Fibroblast of skin of right quadriceps (primary cell): ENCODE data around the gene SCYL1.

Experiments used
- DNase-seq: peaks from one replicate; pipeline ENCODE4 v3.0.0-alpha.2; 2013

Gene SCYL1

DNA sequence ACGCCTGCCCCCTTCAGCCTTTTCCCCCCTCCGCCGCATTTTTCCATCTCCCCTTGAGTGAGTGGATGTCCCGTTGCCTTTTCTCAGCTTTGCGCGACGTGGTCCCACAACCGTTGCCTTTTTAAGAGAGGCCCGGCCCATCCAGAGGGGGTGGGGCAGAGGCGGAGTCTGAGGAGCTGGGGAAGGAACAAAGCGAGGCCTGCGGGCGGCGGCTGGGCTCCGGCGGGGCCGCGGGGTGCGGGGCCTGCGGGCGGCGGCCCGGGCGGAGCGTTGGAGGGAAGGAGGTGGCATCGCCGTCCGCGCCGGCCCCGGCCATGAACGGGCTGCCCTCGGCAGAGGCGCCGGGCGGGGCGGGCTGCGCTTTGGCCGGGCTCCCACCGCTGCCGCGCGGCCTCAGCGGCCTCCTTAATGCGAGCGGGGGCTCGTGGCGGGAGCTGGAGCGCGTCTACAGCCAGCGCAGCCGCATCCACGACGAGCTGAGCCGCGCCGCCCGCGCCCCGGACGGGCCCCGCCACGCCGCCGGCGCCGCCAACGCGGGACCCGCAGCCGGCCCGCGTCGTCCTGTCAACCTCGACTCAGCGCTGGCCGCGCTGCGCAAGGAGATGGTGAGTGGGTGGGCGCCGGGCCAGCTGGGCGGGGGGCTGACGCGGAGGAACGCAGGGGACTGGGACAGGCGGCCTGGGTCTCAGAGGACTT, 47.6 kb downstream of the SCYL1 start, which contains the start of gene FAM89B:
Gene FAM89B (plus strand): TSS at position 183 of the 696 bp plus-strand sequence. CDS start 132 bp downstream, at position 315.
- DNase-seq, result peak; percentile 87

DNA sequence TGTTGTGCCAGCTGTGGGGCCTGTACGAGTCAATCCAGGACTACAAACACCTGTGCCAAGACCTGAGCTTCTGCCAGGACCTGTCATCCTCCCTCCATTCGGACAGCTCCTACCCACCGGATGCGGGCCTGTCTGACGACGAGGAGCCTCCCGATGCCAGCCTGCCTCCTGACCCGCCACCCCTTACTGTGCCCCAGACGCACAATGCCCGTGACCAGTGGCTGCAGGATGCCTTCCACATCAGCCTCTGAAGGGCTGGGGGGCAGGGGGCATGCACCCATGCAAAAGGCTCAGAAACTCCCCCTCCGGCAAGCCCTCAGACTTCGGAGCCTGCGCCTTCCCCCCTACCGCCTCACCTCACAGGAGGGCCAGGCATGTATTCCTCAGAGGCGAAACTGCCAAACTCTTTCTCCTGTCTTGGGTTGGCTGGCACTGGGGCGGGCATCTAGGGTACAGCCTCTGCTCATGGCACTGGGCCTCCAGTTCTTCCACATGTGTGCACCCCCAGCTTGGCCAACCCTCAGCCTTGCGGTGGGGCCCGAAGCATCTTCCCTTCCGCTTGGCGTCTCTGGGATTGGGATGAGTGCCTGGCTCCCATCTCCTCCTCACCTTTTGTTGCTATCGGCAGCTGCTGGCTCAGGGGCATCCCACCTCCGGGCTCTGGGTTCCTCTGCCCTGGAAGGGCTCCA, 48.7 kb downstream of the SCYL1 start:
- DNase-seq, result no peak

DNA sequence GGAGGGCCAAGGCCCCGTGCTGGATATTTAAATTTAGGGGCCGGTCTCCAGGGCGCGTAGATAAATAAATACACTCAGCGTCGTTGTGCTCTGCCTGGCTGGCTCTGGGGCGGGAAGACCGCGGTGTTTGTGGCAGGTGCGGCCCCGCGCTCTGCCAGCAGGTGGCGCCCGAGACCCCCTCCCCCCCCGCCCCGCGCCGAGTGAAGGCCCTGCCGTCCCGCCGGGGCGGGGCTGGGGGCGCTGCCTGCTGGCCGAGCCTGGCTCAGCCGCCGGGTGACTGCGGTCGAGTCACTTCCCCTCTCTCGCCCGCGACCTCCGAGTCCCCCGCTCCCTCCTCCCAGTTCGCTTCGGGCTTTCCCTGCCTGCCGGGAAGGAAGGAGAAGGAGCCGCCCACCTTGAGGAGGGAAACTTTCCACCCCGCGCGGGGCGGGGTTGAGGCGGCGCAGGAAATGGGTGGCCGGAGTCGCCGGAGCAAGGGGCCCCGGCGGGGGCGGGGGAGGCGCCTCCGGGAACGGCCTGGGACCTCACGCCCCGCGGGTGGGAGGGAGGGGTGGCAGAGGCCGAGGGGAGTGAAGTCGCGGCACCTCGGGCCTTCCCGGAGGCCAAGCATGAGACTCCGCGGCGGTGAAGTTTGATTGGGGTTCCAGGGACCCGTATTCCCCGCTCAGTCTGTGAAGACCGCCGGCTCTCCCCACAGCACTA, 49.4 kb downstream of the SCYL1 start:
- DNase-seq, result peak; percentile 94

DNA sequence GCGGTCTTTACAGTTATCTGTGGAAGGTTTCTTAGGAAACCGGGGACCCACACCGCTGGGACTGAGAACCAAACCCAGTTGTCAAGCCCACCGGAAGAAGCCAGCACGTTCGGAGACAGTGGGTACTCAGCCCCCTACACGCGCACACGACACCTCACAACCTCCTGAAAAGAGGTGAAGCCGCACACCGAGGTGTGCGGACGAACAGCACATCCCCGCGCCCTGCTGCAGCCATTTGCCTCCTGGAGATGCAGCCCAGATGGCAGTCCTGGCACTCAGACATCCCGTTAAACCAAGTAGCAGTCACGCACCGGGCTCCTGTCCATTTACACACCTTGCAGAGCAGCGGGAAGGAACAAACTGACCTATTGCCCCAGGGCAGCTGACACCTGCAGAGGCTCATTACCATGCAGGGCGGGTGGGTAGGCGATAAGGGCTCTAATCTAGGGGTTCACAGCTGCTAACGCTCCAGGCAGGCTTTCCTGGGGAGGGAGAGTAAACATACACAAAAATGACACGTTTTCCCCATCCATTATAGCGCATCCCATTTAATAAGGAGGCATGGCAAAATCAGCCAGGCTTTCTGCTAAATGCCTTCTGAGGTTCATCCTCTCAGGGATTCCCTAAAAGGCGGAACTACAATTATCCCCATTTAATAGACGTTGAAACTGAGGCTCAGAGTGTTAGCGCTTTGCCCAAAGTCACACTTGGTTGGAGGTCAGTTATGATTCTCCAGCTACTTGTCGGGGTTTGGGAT, 50.1 kb downstream of the SCYL1 start:
- no peak for DNase-seq

DNA sequence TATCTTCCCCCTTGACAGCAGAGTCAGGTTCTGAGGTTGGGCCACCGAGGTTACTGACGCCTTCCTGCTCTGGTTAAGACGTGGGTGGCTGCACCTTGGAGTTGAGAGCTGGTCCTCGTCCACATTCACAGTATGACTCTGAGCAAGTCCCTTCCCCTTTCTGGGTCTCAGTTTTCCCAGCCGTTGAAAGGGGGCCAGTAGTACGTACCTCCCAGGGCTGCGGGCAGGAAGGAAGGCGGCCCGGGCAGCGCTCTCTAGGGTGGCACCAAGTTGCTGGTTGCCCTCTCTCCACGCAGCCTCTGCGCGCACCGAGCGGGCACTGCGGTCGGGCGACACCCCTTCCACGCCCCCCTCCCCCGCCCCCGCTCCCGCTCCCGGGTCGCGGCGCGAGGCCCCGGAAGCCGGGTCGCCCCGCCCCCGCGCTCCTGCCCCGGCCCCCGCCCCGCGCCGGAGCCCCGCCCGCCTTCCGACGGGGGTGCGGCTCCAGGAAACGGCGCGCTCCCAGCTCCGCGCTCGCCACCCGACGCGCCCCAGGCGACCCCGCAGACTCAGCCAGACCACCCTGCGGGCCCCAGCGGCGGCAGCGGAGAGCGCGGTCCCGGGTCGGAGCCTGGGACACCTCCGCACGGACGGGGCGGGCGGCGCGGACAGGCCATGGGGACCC, 50.8 kb downstream of the SCYL1 start, which contains the start of gene EHBP1L1:
Gene EHBP1L1 (plus strand): TSS at position 486 of the 664 bp plus-strand sequence. CDS start 250 bp downstream, outside the sequence.
- DNase-seq, result no peak

DNA sequence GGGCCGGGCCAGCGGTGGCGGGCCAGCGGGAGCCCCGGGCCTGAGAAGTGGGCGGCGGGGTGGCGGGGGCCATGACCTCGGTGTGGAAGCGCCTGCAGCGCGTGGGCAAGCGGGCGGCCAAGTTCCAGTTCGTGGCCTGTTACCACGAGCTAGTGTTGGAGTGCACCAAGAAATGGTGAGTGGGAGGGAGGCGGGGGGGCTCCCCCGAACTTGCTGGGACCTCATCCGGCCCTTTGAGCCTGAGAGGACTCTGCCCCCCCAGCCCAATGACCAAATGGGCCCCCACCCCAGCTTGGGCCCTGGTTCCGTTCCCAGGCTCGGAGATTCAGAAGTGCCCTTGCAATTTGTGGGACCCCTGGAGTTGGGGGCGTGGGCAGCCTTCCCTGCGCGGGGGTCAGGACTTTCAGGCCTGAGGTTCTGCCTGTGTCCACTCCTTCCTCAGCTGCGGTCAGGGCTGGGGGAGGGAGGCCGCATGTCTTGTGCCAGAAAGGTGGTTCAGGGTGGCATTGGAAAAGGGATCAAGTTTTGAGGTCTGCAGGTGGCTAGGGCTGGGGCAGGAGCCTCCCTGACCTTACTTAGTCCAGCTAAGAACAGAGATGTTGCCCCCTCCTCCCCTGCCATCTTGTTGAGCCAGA, 51.5 kb downstream of the SCYL1 start:
- no peak for DNase-seq

DNA sequence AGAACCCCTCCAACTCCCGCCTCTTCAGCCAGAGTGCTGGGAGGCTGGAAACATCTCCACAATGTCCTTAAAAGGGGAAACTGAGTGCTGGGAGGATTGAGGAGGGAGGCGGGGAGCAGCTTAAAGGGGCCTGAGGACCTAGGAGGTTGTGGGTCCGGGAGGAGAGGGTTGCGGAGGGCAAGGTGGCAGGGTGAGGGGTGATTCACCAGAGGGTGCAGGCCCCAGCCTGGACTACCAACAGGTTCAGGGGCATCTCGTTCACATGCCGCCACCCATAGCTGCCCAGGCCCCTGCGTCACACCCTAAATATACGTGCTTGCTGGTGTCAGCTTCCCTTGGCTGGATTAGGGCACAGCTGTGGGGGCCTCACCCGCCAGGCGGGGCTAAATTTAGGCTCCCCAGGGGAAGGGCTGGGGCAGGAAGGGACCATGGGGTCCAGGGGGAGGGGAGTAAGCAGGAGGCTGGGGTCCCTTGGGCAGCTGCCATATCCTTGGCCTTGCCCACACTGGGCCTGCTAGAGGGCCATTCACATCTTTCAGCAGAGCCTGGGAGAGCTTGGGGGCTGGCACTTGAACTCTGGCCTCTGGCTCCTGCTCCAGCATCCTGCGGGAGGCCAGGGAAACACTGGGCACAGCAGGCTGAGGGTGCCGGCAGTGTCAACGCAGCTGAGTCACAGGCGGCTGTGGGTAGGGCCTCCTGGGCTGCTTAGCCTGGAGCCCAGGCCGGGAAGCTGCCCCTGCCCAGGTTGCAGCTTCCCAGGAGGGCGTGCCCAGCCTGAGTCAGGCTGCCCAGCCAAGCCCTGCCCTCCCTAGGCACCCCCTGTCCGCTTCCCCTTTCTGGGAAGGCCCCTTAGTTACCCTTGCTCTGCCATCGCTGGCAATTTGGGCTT, 52.2 kb downstream of the SCYL1 start:
- DNase-seq, result peak; percentile 43

DNA sequence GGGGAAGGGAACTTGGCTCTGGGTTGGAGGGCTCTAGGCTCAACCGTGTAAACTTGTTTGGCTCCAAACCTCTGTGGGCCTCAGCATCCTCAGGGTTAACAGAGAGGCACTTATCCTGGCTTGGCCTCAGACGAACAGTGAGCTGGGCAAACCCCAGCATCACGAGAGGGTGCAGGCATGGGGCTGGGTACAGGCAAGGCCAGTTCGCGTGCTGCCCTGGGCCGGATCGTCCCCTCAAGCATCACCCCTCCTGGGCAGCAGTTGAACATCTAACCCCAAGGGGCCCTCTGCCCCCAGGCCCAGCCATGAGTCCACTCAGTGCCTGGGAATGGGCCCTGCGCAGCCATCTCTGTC, 52.9 kb downstream of the SCYL1 start:
- no peak for DNase-seq

DNA sequence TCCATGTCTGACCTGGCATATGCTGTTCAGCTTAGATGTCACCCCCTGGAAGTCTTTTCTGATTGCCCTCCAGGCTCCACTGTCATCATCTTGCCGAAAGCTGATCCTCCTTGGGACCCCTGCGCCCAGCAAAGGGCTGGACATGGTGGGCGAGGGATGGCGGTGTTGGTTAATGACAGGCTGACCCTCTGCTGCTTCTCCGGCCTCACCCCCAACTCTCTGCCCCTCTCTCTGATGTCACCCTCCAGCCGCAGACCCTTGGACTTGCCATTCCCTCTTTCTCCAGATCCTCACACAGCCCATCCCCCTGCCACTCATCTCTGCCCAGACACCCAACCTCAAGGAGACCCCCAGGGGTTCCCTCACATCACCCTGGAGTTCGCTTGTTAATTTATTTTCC, 53.3 kb downstream of the SCYL1 start:
- DNase-seq, result no peak

DNA sequence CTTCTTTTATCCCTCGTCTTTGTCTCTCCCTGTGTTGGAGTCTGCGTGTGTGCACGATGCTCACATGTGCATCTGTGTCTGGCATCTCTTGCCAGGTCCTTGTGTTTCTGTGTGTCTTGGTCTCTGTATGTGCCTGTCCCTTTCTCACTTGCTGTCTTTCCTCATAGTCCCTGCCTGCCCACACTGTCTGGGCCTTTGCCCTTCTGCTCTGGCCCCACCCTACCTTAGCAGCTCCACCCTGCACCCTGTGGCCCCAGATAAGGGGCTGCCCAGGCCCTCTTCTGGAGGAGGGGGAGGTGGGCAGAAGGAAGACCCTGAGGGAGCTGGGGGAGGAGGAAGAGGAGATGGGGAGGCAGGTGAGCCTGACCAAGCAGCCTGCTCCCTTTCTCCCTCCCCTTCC, 53.8 kb downstream of the SCYL1 start:
- no peak for DNase-seq

DNA sequence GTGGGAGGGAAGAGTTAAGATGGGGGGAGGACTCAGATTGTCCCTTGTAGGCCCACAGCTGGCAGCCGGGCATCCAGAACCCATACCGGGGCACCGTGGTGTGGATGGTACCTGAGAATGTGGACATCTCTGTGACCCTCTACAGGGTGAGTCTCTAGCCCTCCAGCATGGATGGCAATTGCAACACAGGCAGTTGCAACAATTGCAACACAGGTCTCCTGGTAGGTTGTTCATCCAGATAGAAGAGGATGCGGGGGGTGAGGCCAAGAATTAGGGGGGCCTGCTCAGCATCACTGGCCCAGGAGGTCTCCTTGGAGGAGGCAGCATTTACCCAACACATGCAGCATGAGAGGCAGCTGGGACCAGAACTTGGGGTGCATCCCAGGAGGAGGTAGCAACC, 54.4 kb downstream of the SCYL1 start:
- no peak for DNase-seq

DNA sequence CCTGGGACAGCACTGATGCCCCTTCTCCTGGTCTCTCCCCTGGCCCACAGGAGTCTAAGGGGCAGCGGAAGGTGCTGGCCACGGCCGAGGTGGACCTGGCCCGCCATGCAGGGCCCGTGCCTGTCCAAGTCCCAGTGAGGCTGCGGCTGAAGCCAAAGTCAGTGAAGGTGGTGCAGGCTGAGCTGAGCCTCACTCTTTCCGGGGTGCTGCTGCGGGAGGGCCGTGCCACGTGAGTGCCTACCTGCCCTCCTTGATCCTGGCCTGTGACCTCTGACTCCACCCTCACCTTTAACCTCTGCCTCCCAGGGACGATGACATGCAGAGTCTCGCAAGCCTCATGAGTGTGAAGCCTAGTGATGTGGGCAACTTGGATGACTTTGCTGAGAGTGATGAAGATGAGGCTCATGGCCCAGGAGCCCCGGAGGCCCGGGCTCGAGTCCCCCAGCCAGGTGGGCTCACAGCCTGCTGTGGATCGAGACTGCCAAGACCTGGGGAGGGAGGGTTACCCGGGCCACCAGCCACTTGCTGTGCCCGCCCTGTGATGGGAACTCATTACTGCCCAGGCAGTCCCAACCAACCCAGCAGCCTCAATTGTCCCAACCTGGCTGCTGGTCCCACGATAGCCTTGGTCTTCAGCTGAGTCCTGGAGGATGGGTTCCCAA, 55.3 kb downstream of the SCYL1 start:
- no peak for DNase-seq

DNA sequence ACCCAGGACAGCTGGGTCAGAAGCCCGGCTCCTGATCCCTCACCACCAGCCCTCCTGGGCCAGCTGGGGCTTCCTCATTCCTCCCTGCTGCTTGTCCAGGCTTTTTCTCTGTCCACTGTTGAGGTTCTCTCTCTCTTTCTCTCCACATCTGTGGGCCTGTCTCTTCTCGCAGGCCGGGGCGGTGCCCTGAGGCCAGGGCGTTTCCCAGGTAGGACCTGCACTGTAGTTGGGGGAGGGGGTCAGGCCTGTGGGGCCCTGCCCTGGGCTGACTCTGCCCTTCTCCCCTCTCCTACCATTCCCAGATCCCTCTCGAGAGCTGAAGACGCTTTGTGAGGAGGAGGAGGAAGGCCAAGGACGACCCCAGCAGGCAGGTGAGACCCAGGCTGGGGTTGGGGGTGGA, 55.9 kb downstream of the SCYL1 start:
- DNase-seq, result no peak

DNA sequence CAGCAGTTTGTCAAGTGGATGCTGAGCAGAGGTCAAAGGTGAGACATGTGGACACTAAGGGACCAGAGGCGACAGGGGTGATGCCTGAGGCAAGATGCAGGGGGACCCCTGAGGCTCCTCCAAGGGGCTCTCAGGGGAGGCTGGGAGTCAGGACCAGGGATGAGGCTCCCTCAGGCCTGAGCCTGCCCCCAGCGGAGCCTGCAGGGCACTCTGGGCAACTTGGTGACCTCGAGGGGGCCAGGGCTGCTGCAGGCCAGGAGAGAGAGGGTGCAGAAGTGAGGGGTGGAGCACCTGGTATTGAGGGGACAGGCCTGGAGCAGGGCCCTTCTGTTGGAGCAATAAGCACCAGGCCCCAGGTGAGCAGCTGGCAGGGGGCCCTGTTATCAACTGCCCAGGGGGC, 57.0 kb downstream of the SCYL1 start:
- DNase-seq, result no peak

DNA sequence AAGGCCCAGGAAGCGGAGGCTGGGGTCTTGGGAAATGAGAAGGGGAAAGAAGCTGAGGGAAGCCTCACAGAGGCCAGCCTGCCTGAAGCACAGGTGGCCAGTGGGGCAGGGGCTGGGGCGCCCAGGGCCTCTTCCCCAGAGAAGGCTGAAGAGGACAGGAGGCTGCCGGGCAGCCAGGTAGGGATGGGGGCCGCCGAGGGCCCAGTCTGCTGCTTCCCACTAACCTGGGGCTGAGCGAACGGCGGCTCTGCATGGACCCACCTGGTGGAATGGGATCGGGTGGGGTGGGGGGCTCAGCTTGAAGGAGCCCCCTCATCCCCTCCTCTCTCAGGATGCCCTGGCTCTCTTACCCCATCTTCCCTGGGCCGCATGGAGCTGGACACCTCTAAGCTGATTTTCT, 58.7 kb downstream of the SCYL1 start:
- DNase-seq, result no peak

DNA sequence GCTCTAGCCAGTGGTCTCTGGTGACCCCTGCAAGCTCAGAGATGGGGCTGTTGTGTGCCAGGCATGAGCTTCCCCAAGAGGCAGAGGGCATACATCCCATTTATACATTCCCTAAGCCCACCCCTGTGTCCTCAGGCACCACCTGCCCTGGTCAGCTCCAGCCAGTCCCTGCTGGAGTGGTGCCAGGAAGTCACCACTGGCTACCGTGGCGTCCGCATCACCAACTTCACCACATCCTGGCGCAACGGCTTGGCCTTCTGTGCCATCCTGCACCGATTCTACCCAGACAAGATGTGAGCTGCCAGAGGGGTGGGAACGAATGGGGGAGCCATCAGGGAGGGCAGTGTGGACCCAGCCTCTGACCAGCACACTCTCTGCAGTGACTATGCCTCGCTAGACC, 59.2 kb downstream of the SCYL1 start:
- no peak for DNase-seq

DNA sequence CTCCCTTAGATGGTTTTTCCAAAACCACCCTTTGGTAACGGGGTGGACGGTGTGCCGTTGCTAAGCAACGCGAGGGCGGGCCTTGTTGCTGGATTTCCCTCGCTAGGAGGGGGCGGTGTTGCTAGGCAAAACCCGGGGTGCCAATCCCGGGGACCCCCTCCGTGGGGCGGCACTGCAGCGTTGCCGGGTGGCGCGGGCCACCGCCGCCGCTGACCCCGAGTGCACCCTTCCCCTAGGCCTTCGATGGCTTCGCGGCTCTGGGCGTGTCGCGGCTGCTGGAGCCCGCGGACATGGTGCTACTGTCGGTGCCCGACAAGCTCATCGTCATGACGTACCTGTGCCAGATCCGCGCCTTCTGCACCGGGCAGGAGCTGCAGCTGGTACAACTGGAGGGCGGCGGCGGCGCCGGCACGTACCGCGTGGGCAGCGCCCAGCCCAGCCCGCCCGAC, 59.9 kb downstream of the SCYL1 start:
- no peak for DNase-seq

DNA sequence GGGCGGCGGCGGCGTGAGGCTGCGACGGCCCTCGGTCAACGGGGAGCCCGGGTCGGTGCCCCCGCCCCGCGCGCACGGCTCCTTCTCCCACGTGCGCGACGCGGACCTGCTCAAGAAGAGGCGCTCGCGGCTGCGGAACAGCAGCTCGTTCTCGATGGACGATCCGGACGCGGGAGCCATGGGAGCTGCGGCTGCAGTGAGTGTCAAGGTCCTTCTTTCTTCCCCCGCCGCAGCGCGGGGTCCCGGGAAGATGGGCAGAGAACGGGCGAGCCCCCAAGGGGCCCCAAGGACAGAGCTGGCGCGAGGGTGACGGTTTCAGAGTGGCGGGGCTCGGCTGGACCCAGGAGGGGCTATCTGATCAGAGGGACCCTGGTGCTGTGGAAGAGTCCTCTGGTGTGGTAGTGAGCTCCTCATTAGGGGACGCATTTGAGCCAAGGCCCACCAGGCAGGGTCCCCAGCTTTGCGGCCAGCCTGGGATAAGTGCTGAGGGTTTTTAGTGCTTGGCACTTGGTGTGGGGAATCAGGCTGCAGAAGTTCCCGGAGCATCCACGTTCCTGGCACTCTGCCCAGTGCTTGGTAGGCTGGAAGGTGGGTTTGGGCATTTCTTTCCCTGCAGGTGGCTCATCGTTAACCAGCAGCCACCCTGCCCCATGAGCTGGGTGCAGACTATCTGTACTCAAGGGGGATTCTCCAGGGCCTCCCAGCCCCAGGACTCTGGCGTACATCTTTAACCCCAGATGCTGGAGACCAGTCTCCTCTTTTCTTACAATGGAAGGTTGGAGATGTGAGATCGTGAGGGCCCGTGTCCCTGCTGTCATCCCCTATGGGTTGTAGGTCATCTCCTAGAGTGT, 60.7 kb downstream of the SCYL1 start:
- no peak for DNase-seq

DNA sequence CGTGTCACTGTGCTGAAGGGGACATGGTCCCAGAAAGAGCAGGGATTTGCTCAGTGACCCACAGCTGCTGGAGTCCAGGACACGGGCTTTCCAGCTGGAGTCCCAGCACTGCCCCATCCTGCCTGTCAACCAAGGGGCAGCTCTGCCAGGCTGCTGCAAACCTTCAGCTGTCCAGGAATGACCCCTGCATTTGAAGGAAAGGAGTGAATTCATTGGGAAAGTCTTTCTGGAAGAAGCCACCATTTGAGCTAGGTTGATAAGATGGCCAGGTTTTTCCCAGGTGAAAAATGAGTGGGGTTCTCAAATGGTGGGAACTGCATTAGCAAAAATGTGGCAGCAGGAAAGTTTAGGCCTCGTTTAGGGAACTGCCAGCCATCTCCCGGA, 61.4 kb downstream of the SCYL1 start:
- DNase-seq, result no peak

DNA sequence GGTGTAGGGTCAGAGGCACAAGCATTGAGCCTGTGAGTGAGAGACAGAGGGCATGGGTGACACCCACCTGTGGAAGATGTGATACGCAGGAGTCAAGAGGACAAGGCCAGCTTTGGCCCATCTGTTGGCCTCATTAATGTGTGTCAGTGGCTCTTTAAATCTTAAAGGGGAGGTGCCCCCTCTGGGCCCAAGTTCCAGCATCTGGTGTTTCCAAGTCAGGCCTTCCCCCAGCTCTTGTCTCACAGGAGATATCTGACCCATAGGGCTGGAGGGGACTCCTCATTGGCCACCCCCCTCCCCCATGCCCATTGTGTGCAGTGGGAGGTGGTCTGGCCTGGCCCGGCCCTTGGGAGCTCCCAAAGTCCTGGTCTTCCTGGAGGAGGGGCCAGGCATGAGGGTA, 61.8 kb downstream of the SCYL1 start:
- DNase-seq, result no peak
